ENCODE data around the gene PRDX1. TPM values are rescaled to one million over a fixed set of nuclear protein-coding genes. Genes with fewer than 3 reads are reported as not detected.

PRDX1 gene
- total and polyA plus RNA-seq, 7 experiments from 2014 or later: 28.8 to 369 (median 101) TPM

DNA sequence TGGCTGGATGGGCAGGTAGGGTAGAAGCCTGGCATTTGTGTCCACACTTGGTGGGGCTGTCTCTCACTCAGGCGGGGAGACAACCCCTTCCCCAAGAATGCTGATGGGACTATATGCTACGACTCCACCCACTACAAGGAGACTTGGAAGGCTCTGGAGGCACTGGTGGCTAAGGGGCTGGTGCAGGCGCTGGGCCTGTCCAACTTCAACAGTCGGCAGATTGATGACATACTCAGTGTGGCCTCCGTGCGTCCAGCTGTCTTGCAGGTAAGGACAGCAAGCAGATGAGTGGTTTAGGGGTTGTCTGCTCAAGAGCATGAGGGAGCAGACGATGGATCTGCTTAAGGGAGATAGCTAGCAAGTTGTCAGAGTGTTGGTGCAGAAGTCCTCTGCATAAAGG, 46.2 kb upstream of the PRDX1 start:
- intact Hi-C loops (cut with micrococcal nuclease): no loop called here
- Mint-ChIP-seq H3K9me3 (no peaks in the 10 kb centered on the region), H3K4me1 (peaks cover 0 to 4% (median 0%) of the 10 kb centered on the region in 7 donors), H3K27me3 (no peaks in the 10 kb centered on the region), H3K4me3 (no peak overlapping the region), H3K36me3 (peaks cover 4 to 23% (median 5%) of the 10 kb centered on the region in 5 donors), H3K27ac (peak overlapping the region in 2 of 9 donors; percentile 15 to 25)
- ATAC-seq (no peak), DNase-seq (no peak)
- Histone ChIP-seq H3K27ac (ENCODE audit: low read depth, low read length) (no peak overlapping the region), H3K36me3 (ENCODE audit: control insufficient read depth in 2 of 3, insufficient read depth in 3 of 3, low read length in 3 of 3) (peaks cover 0 to 42% (median 5%) of the 10 kb centered on the region in 3 experiments), H3K9me3 (ENCODE audit: control insufficient read depth in 2 of 3, low read length in 3 of 3) (no peaks in the 10 kb centered on the region), H3K27me3 (ENCODE audit: control insufficient read depth in 2 of 2, insufficient read depth in 2 of 2, low read length in 2 of 2) (no peaks in the 10 kb centered on the region), H3K4me3 (ENCODE audit: low read length) (no peak overlapping the region), H3K4me1 (ENCODE audit: control insufficient read depth in 2 of 2, insufficient read depth in 2 of 2, low read length in 2 of 2) (no peaks in the 10 kb centered on the region)
- ChIA-PET POLR2A (interaction anchor here (1.4 to 3.5 kb wide), 2 partner anchors 47 to 264 kb away, joined by 3 to 18 read pairs; partner anchors contain the start of gene PRDX1), CTCF (interaction anchor here (0.5 to 7.4 kb wide), 5 partner anchors 11 to 700 kb away, joined by 3 to 96 read pairs (median 5); partner anchors contain the start of gene TESK2)

GRCh38 chr1:45566722-45567121, 45.0 kb upstream of the PRDX1 start:
- Mint-ChIP-seq H3K27me3 (no peaks in the 10 kb centered on the region), H3K27ac (peak overlapping the region in 1 of 9 donors; percentile 45), H3K36me3 (peaks cover 4 to 26% (median 10%) of the 10 kb centered on the region in 5 donors), H3K9me3 (no peaks in the 10 kb centered on the region), H3K4me1 (peaks cover 0 to 8% (median 0%) of the 10 kb centered on the region in 7 donors), H3K4me3 (no peak overlapping the region)
- peaks cover 0 to 47% (median 5%) of the 10 kb centered on the region in 3 experiments for H3K36me3 ChIP-seq (ENCODE audit: control insufficient read depth in 2 of 3, insufficient read depth in 3 of 3, low read length in 3 of 3)
- ATAC-seq (no peak), DNase-seq (no peak)
- H3K27ac ChIP-seq (ENCODE audit: low read depth, low read length): no peak overlapping the region
- CTCF ChIA-PET: interaction anchor here (0.6 to 7.4 kb wide), 4 partner anchors 12 to 99 kb away, joined by 3 to 96 read pairs (median 4); no protein-coding TSS in a partner anchor
- no peaks in the 10 kb centered on the region for H3K9me3 ChIP-seq (ENCODE audit: control insufficient read depth in 2 of 3, low read length in 3 of 3)
- H3K4me1 ChIP-seq (ENCODE audit: control insufficient read depth in 2 of 2, insufficient read depth in 2 of 2, low read length in 2 of 2): no peaks in the 10 kb centered on the region
- H3K27me3 ChIP-seq (ENCODE audit: control insufficient read depth in 2 of 2, insufficient read depth in 2 of 2, low read length in 2 of 2): no peaks in the 10 kb centered on the region
- intact Hi-C loops (cut with micrococcal nuclease): no loop called here
- no peak overlapping the region for H3K4me3 ChIP-seq (ENCODE audit: low read length)
- POLR2A ChIA-PET: interaction anchor here (0.6 kb wide), 1 partner anchor 67 kb away, joined by 3 read pairs; the partner anchor contains the start of genes CCDC163 and MMACHC

- Histone ChIP-seq H3K27me3 (ENCODE audit: control insufficient read depth in 2 of 2, insufficient read depth in 2 of 2, low read length in 2 of 2) (no peaks in the 10 kb centered on the region), H3K27ac (ENCODE audit: low read depth, low read length) (no peak overlapping the region), H3K9me3 (ENCODE audit: control insufficient read depth in 2 of 3, low read length in 3 of 3) (no peaks in the 10 kb centered on the region), H3K4me1 (ENCODE audit: control insufficient read depth in 2 of 2, insufficient read depth in 2 of 2, low read length in 2 of 2) (no peaks in the 10 kb centered on the region), H3K4me3 (ENCODE audit: low read length) (no peak overlapping the region), H3K36me3 (ENCODE audit: control insufficient read depth in 2 of 3, insufficient read depth in 3 of 3, low read length in 3 of 3) (peaks cover 0 to 42% (median 5%) of the 10 kb centered on the region in 3 experiments)
- CTCF ChIA-PET: interaction anchor here (1.3 kb wide), 1 partner anchor 51 kb away, joined by 4 read pairs; no protein-coding TSS in a partner anchor
- Mint-ChIP-seq H3K9me3 (no peaks in the 10 kb centered on the region), H3K4me1 (peaks cover 0 to 16% (median 0%) of the 10 kb centered on the region in 7 donors), H3K4me3 (no peak overlapping the region), H3K36me3 (peaks cover 4 to 22% (median 11%) of the 10 kb centered on the region in 5 donors), H3K27me3 (no peaks in the 10 kb centered on the region), H3K27ac (peak overlapping the region in 1 of 9 donors; percentile 41)
- DNase-seq (no peak), ATAC-seq (no peak)
- POLR2A ChIA-PET: interaction anchor here (1.5 kb wide), 1 partner anchor 13 kb away, joined by 3 read pairs; the partner anchor contains the start of gene AKR1A1
- intact Hi-C loops (cut with micrococcal nuclease): no loop called here
Measured at GRCh38 chr1:45563843-45564242, 42.2 kb upstream of the PRDX1 start.

DNA sequence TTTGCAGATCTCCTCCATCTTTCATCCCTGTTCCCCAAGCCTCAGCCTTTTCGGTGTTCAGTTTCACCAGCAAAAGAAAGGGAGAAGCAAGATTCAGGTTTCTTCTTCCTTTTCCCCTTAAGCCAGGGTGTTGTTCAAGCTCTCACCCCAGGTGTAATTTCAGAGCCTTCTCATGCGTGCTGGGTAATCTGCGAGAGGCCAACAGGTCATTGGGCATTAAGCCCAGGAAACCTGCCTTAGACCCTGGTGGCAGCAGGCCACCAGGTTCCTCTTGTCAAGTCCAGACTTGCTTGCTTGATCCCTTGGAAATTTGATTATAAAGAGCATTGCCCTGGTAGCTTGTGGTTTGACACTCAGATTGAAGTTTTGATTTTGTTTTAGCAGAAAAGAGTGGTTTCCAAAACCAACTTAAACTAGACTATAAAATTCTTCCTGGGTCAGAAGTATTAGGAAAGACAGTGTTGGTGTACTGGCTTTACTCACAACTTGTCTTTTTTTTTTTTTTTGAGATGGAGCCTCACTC, 35.8 kb upstream of the PRDX1 start:
- Histone ChIP-seq H3K36me3 (ENCODE audit: control insufficient read depth in 2 of 3, insufficient read depth in 3 of 3, low read length in 3 of 3) (peaks cover 0 to 13% (median 0%) of the 10 kb centered on the region in 3 experiments), H3K27me3 (ENCODE audit: control insufficient read depth in 2 of 2, insufficient read depth in 2 of 2, low read length in 2 of 2) (no peaks in the 10 kb centered on the region), H3K27ac (ENCODE audit: low read depth, low read length) (no peak overlapping the region), H3K4me3 (ENCODE audit: low read length) (no peak overlapping the region), H3K9me3 (ENCODE audit: control insufficient read depth in 2 of 3, low read length in 3 of 3) (no peaks in the 10 kb centered on the region), H3K4me1 (ENCODE audit: control insufficient read depth in 2 of 2, insufficient read depth in 2 of 2, low read length in 2 of 2) (peaks cover 0 to 3% of the 10 kb centered on the region in 2 donors)
- no peak for DNase-seq
- intact Hi-C loops (cut with micrococcal nuclease): no loop called here
- H3K36me3 Mint-ChIP-seq: peaks cover 0 to 16% (median 6%) of the 10 kb centered on the region in 5 donors
- ChIA-PET POLR2A (interaction anchor here (0.6 kb wide), 1 partner anchor 861 kb away, joined by 3 read pairs; no protein-coding TSS in a partner anchor), CTCF (interaction anchor here (0.6 to 1.7 kb wide), 4 partner anchors 11 to 541 kb away, joined by 3 to 5 read pairs (median 4); partner anchors contain the start of gene PRDX1)
- no peak overlapping the region for H3K4me3 Mint-ChIP-seq
- peak overlapping the region in 5 of 9 donors; percentile 21 to 78 (median 54) for H3K27ac Mint-ChIP-seq
- no peaks in the 10 kb centered on the region for H3K27me3 Mint-ChIP-seq
- no peak for ATAC-seq
- no peaks in the 10 kb centered on the region for H3K9me3 Mint-ChIP-seq
- H3K4me1 Mint-ChIP-seq: peaks cover 3 to 38% (median 6%) of the 10 kb centered on the region in 7 donors

DNA sequence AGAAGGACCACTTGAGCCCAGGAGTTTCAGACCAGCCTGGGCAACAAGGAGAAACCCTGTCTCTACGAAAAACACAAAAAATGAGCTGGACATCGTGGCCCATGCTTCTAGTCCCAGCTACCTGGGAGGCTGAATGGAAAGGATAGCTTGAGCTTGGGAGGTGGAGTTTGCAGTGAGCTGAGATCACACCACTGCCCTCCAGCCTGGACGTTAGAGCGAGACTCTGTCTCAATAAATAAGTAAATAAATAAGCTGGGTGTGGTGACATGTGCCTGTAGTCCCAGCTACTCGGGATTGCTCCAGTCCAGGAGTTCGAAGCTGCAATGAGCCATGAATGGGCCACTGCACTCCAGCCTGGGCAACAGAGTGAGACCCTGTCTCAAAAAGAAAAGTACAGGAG, 32.5 kb upstream of the PRDX1 start:
- H3K36me3 Mint-ChIP-seq: peaks cover 0 to 15% (median 4%) of the 10 kb centered on the region in 5 donors
- DNase-seq (no peak), ATAC-seq (no peak)
- ChIA-PET CTCF (interaction anchor here (0.5 to 2.0 kb wide), 6 partner anchors 15 to 766 kb away, joined by 3 to 5 read pairs (median 3); partner anchors contain the start of gene PRDX1), POLR2A (interaction anchor here (0.6 to 0.8 kb wide), 3 partner anchors 18 to 33 kb away, joined by 3 to 4 read pairs (median 4); no protein-coding TSS in a partner anchor)
- no peak overlapping the region for H3K27ac Mint-ChIP-seq
- Histone ChIP-seq H3K9me3 (ENCODE audit: control insufficient read depth in 2 of 3, low read length in 3 of 3) (no peaks in the 10 kb centered on the region), H3K27me3 (ENCODE audit: control insufficient read depth in 2 of 2, insufficient read depth in 2 of 2, low read length in 2 of 2) (no peaks in the 10 kb centered on the region), H3K4me1 (ENCODE audit: control insufficient read depth in 2 of 2, insufficient read depth in 2 of 2, low read length in 2 of 2) (peaks cover 12 to 22% of the 10 kb centered on the region in 2 donors), H3K36me3 (ENCODE audit: control insufficient read depth in 2 of 3, insufficient read depth in 3 of 3, low read length in 3 of 3) (peaks cover 0 to 6% (median 0%) of the 10 kb centered on the region in 3 experiments), H3K27ac (ENCODE audit: low read depth, low read length) (no peak overlapping the region), H3K4me3 (ENCODE audit: low read length) (no peak overlapping the region)
- no peak overlapping the region for H3K4me3 Mint-ChIP-seq
- no peaks in the 10 kb centered on the region for H3K27me3 Mint-ChIP-seq
- no peaks in the 10 kb centered on the region for H3K9me3 Mint-ChIP-seq
- H3K4me1 Mint-ChIP-seq: peaks cover 15 to 40% (median 21%) of the 10 kb centered on the region in 7 donors
- intact Hi-C loops (cut with micrococcal nuclease): no loop called here

GRCh38 chr1:45552331-45552730, 30.6 kb upstream of the PRDX1 start:
- H3K4me1 ChIP-seq (ENCODE audit: control insufficient read depth in 2 of 2, insufficient read depth in 2 of 2, low read length in 2 of 2): peaks cover 12 to 22% of the 10 kb centered on the region in 2 donors
- H3K36me3 ChIP-seq (ENCODE audit: control insufficient read depth in 2 of 3, insufficient read depth in 3 of 3, low read length in 3 of 3): peaks cover 0 to 6% (median 0%) of the 10 kb centered on the region in 3 experiments
- ChIA-PET CTCF (interaction anchor here (0.7 kb wide), 1 partner anchor 51 kb away, joined by 4 read pairs; no protein-coding TSS in a partner anchor), POLR2A (interaction anchor here (1.2 to 4.0 kb wide), 2 partner anchors 30 to 40 kb away, joined by 3 to 59 read pairs; partner anchors contain the start of gene PRDX1)
- no peak for ATAC-seq
- H3K4me3 Mint-ChIP-seq: peak overlapping the region in 8 of 10 donors; percentile 23 to 98 (median 79)
- DNase-seq: no peak
- peaks cover 15 to 32% (median 21%) of the 10 kb centered on the region in 7 donors for H3K4me1 Mint-ChIP-seq
- no peaks in the 10 kb centered on the region for H3K9me3 ChIP-seq (ENCODE audit: control insufficient read depth in 2 of 3, low read length in 3 of 3)
- intact Hi-C loops (cut with micrococcal nuclease): no loop called here
- no peaks in the 10 kb centered on the region for H3K27me3 Mint-ChIP-seq
- H3K4me3 ChIP-seq (ENCODE audit: low read length): no peak overlapping the region
- no peaks in the 10 kb centered on the region for H3K9me3 Mint-ChIP-seq
- H3K27ac Mint-ChIP-seq: peak overlapping the region in 5 of 9 donors; percentile 8 to 77 (median 22)
- peaks cover 0 to 12% (median 4%) of the 10 kb centered on the region in 5 donors for H3K36me3 Mint-ChIP-seq
- no peaks in the 10 kb centered on the region for H3K27me3 ChIP-seq (ENCODE audit: control insufficient read depth in 2 of 2, insufficient read depth in 2 of 2, low read length in 2 of 2)
- no peak overlapping the region for H3K27ac ChIP-seq (ENCODE audit: low read depth, low read length)

All from naive thymus-derived CD4-positive, alpha-beta T cell (primary cell).